Activated CD4-positive, alpha-beta memory T cell treated with anti-CD3 and anti-CD28 coated beads for 36 hours (primary cell): Measurements from ENCODE around the gene SLC66A3. TPM values are rescaled to one million over a fixed set of nuclear protein-coding genes. Genes with fewer than 3 reads are reported as not detected.
"Not testable (repeated sequence)": the region's sequence is repeated elsewhere in the genome, so short reads cannot be mapped to it uniquely, and the experiment has no call there.

Source experiments
- CTCF ChIA-PET: fragments of 350-600 bp; sonication (Branson Sonifier 250); formaldehyde crosslinking; loops from one replicate; lab custom pipeline; 2021; ENCODE audit warnings: antibody characterized with exemption, inconsistent platforms; lab: Charles Lee
- POLR2A ChIA-PET: fragments of 350-600 bp; sonication (Branson Sonifier 250); formaldehyde crosslinking; loops from one replicate; lab custom pipeline; 2021; ENCODE audit warnings: antibody characterized with exemption; lab: Charles Lee
- DNase-seq: peaks from one replicate; pipeline ENCODE4 v3.0.0-alpha.2; 2020
- H3K27ac Mint-ChIP-seq: one replicate; pipeline ENCODE4 v1.8.0; 2021; ENCODE audit warnings: mixed read lengths
- H3K27me3 Mint-ChIP-seq: one replicate; pipeline ENCODE4 v1.8.0; 2021; ENCODE audit warnings: mixed read lengths
- H3K36me3 Mint-ChIP-seq: one replicate; pipeline ENCODE4 v1.8.0; 2021; ENCODE audit warnings: mixed read lengths
- H3K4me1 Mint-ChIP-seq: one replicate; pipeline ENCODE4 v1.8.0; 2021; ENCODE audit warnings: low read depth, mixed read lengths
- H3K4me3 Mint-ChIP-seq: one replicate; pipeline ENCODE4 v1.8.0; 2021; ENCODE audit warnings: mild to moderate bottlenecking, mixed read lengths
- H3K9me3 Mint-ChIP-seq: one replicate; pipeline ENCODE4 v1.8.0; 2021; ENCODE audit warnings: mixed read lengths
- intact Hi-C: fragments of 100-400 bp; cut with micrococcal nuclease; formaldehyde crosslinking; loops from one replicate; pipeline ENCODE4 v1.15.1; 2023
- total RNA-seq, 2 experiments: library from RNA; stranded (reverse); gene quantifications; one replicate each; pipeline ENCODE4 v1.2.3, GENCODE V29; 2021

Gene SLC66A3
- total RNA-seq, 2 experiments from 2014 or later: 14.4 to 15.9 TPM

DNA sequence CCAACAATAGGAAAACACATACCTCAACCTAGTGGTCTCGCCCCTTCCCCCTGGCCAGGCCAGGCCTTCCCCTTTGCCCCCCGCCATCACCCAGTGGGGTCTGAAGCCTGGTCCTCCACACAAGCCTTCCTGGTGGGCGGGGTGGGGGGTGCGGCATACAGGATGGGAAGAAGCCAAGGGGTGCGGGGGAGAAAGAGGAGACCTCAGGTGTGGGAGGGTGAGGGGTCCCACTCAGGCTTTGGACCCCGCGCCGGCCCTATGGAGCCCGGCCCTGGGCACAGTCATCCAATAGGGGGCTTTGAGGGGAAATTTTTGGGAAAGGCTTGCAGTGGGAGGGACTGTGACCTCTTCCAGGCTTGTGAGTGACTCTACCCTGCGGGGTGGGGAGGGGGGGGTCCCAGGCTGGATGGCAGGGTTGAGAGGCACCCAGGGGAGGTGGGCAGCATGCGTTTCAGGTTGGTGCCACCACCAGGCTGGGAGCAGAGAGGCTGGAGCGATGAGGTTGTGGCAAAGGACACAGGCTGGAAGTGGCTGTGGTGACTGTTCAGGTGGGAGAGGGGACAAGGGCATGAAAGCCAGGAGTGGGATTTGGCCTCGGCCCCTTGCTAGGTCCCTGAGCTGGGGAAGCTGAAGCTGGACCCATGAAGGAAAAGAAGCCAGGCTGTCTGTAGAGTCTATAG, 1.3 kb downstream of the SLC66A3 start:
- no peaks in the 10 kb centered on the region for H3K27me3 Mint-ChIP-seq
- intact Hi-C loops: loop anchor here (5.0 to 10.0 kb wide), 2 partner anchors 308 to 596 kb away; partner anchors contain the start of gene E2F6
- no peaks in the 10 kb centered on the region for H3K36me3 Mint-ChIP-seq
- peak overlapping the region; percentile 39 for H3K4me3 Mint-ChIP-seq
- no peaks in the 10 kb centered on the region for H3K9me3 Mint-ChIP-seq
- no peak for DNase-seq
- ChIA-PET POLR2A (interaction anchor here (2.3 kb wide), 1 partner anchor 24 kb away, joined by 14 read pairs; a partner anchor contains a TSS), CTCF (interaction anchor here (1.5 kb wide), 1 partner anchor 23 kb away, joined by 3 read pairs; a partner anchor contains a TSS)
- peaks cover 28% of the 10 kb centered on the region for H3K4me1 Mint-ChIP-seq
- no peak overlapping the region for H3K27ac Mint-ChIP-seq

DNA sequence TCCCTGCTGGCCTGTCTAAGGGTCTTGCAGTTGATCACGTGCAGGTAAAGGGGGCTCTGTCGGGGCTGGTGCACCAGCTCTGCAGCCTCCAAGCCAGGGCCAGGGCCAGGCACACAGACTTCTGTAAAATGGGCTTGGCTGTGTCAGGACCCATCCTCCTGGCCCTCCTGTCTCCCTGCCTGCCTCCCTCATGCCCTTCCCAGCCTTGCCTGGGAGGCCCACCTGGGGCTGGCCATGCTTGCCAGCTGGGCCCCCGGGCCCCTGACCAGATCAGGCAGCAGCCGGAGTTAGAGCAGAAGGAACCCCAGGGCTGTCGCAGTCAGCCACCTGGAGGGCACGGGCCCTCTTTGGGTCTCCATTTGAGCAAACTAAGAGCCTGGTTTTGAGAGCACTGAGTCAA, 2.0 kb downstream of the SLC66A3 start:
- Mint-ChIP-seq H3K4me3 (no peak overlapping the region), H3K9me3 (no peaks in the 10 kb centered on the region), H3K4me1 (peaks cover 28% of the 10 kb centered on the region), H3K27ac (no peak overlapping the region), H3K36me3 (no peaks in the 10 kb centered on the region), H3K27me3 (no peaks in the 10 kb centered on the region)
- POLR2A ChIA-PET: no interaction called here
- intact Hi-C loops: loop anchor here (5.0 to 10.0 kb wide), 2 partner anchors 308 to 595 kb away; partner anchors contain the start of gene E2F6
- DNase-seq: no peak
- CTCF ChIA-PET: interaction anchor here (1.5 kb wide), 1 partner anchor 24 kb away, joined by 3 read pairs; a partner anchor contains a TSS

GRCh38 chr2:11157731-11158130, 2.5 kb downstream of the SLC66A3 start:
- H3K4me3 Mint-ChIP-seq: no peak overlapping the region
- peaks cover 28% of the 10 kb centered on the region for H3K4me1 Mint-ChIP-seq
- H3K9me3 Mint-ChIP-seq: no peaks in the 10 kb centered on the region
- no peaks in the 10 kb centered on the region for H3K36me3 Mint-ChIP-seq
- ChIA-PET CTCF (interaction anchor here (1.5 kb wide), 1 partner anchor 24 kb away, joined by 3 read pairs; a partner anchor contains a TSS), POLR2A (no interaction called here)
- intact Hi-C loops: loop anchor here (5.0 to 10.0 kb wide), 2 partner anchors 307 to 595 kb away; partner anchors contain the start of gene E2F6
- no peak for DNase-seq
- no peak overlapping the region for H3K27ac Mint-ChIP-seq
- H3K27me3 Mint-ChIP-seq: no peaks in the 10 kb centered on the region

DNA sequence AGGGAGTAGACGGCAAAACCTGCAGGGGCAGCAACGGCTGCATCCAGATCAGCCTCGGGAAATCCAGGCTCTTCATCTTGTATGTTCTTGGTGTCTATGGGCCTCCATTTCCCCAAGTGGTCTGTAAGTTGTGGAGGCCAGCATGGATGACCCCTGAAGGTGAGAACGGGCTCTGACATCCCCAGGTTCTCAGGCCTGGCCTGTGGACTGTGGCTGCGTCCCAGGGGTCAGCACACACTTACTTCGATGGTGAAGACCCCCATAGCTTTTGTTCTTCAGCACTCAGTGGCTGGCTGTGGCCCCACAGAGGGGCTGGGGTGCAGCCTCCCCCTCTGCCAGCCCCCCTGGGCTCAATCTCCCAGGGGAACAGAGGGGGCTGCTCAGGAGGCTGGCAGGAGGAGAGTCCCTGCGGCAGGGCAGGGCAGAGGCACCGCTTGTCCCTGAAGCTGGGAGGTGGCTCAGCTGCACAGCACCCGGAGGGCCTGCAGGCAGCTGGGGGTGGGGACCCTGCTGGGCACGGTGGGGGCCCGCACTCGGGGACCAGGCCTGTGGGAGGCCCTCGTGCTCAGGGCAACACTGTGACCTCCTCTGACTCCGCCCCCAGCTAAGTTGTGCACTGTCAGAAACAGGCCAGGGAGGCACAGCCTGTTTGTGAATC, 3.8 kb downstream of the SLC66A3 start:
- intact Hi-C loops: loop anchor here (5.0 to 10.0 kb wide), 2 partner anchors 306 to 593 kb away; partner anchors contain the start of gene E2F6
- H3K36me3 Mint-ChIP-seq: peaks cover 3% of the 10 kb centered on the region
- H3K9me3 Mint-ChIP-seq: no peaks in the 10 kb centered on the region

DNA sequence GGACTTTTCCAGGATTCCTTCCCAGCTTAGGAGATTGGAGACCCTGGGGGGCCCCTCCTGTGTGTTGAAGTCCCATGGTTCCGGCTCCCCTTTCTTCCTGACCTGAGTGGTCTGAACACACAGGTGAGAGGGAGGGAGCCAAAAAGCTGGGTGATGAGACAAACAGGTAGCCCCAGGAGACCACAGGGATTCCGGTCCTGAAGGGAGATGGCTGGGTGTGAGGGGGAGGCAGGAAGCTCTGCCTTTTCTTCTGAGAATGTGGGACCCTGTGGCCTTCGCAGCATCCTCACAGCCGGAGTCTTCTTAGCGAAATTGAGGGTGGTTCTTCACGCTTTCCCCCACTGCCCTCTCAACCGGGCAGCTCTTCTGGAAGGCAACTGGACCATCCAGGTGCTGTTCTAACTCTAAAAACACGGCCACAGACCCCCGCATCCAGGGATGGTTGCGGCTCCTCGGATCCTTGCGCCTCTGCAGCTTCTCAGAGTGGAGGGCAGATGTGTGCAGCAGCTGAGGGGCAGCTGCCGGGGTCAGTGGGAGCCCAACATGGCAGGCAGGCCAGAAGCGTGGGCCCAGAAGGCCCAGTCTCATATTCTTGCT, 4.4 kb downstream of the SLC66A3 start:
- DNase-seq: no peak
- H3K27me3 Mint-ChIP-seq: no peaks in the 10 kb centered on the region
- CTCF ChIA-PET: interaction anchor here (1.1 kb wide), 1 partner anchor 27 kb away, joined by 8 read pairs; a partner anchor contains a TSS
- no peak overlapping the region for H3K4me3 Mint-ChIP-seq
- H3K27ac Mint-ChIP-seq: peak overlapping the region; percentile 10
- H3K9me3 Mint-ChIP-seq: no peaks in the 10 kb centered on the region
- H3K36me3 Mint-ChIP-seq: peaks cover 4% of the 10 kb centered on the region
- H3K4me1 Mint-ChIP-seq: peaks cover 22% of the 10 kb centered on the region
- POLR2A ChIA-PET: no interaction called here
- intact Hi-C loops: loop anchor here (5.0 to 10.0 kb wide), 2 partner anchors 305 to 593 kb away; partner anchors contain the start of gene E2F6

More for the DNA sequence above, 3.8 kb downstream of the SLC66A3 start:
- CTCF ChIA-PET: interaction anchor here (1.1 kb wide), 1 partner anchor 26 kb away, joined by 8 read pairs; a partner anchor contains a TSS
- POLR2A ChIA-PET: no interaction called here
- peaks cover 28% of the 10 kb centered on the region for H3K4me1 Mint-ChIP-seq
- H3K27me3 Mint-ChIP-seq: no peaks in the 10 kb centered on the region
- no peak for DNase-seq
- no peak overlapping the region for H3K4me3 Mint-ChIP-seq
- no peak overlapping the region for H3K27ac Mint-ChIP-seq

DNA sequence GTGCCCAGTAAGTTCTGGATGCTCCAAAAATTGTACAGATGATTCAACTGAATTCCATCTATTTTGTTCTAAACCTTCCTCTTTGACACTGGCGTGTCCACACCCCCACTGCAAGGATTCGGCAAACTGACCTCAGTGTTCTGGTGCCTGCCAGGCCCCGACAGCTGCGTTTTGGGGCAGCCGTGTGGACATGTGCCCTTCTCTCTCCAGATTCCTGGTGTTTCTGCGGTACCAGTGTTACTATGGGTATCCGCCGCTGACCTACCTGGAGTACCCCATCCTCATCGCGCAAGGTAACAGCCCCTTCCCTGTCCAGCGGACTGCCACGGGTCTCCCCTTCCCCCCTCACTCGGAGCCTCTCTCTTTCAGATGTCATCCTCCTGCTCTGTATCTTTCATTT, 5.0 kb downstream of the SLC66A3 start:
- Mint-ChIP-seq H3K27ac (peak overlapping the region; percentile 89), H3K27me3 (no peaks in the 10 kb centered on the region), H3K4me3 (no peak overlapping the region), H3K4me1 (peaks cover 22% of the 10 kb centered on the region), H3K36me3 (peaks cover 4% of the 10 kb centered on the region), H3K9me3 (no peaks in the 10 kb centered on the region)
- POLR2A ChIA-PET: interaction anchor here (1.2 kb wide), 1 partner anchor 184 kb away, joined by 3 read pairs; the partner anchor contains the start of gene ROCK2
- no peak for DNase-seq
- intact Hi-C loops: no loop called here
- CTCF ChIA-PET: interaction anchor here (1.1 to 1.6 kb wide), 2 partner anchors 27 to 325 kb away, joined by 3 to 8 read pairs; a partner anchor contains a TSS

DNA sequence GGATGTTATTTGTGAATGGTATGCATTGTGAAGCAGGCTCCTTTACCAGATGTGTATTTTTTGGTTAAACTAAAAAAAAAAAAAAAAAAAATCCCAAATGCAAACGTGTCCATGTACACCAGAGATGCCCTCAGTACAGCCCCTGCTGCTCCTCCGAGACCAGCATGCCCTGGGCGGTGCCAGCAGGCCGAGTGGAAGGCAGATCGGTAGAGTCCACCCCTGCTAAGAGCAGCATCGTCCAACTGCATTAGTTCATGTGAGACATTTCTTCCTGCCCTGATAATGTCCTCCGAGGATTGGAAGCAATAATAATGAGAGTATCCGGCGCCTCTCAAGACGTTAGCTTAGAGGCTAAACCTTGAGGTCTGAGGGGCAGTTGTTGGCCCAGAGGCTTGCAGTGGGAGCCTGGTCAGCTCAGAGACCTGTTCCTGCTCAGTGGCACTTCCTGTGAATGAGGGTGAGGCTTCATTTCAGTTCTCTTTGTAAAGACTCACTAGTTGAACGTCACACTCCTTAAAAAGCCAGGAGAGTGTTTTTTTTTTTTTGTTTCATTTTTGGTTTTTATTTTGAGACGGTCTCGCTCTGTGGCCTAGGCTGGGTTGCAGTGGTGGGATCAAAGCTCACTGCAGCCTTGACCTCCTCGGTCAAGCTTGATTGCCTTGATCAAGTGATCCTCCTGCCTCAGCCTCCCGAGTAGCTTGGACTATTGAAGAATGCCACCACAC, 5.6 kb downstream of the SLC66A3 start:
- intact Hi-C loops: no loop called here
- Mint-ChIP-seq H3K4me3 (peak overlapping the region; percentile 49), H3K9me3 (no peaks in the 10 kb centered on the region), H3K4me1 (peaks cover 21% of the 10 kb centered on the region), H3K27ac (peak overlapping the region; percentile 89), H3K36me3 (peaks cover 4% of the 10 kb centered on the region), H3K27me3 (no peaks in the 10 kb centered on the region)
- CTCF ChIA-PET: interaction anchor here (0.9 to 1.6 kb wide), 5 partner anchors 28 to 326 kb away, joined by 3 to 8 read pairs (median 3); partner anchors contain the start of gene ROCK2
- peak; percentile 42 for DNase-seq
- POLR2A ChIA-PET: interaction anchor here (0.6 to 1.2 kb wide), 2 partner anchors 32 to 183 kb away, joined by 3 read pairs; partner anchors contain the start of gene ROCK2

DNA sequence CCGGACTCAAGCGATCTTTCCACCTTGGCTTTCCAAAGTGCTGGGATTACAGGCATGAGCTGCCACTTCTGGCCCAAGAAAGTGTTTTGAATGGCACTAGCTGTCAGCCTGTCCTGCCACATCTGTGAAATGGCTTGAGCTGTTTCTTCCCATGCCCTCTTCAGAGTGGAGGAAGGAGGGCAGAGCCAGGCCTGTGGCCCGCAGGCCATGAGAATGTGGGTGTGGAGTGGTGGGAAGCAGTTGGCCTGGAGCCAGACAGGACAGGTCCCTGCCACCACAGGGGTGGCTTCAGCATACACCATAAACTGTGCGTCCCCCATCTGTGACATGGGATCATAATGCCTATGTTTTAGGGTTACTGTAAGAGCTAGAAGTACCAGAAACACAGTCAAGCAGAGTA, 6.5 kb downstream of the SLC66A3 start:
- no peak for DNase-seq
- H3K36me3 Mint-ChIP-seq: peaks cover 4% of the 10 kb centered on the region
- no peak overlapping the region for H3K4me3 Mint-ChIP-seq
- peaks cover 15% of the 10 kb centered on the region for H3K4me1 Mint-ChIP-seq
- no peak overlapping the region for H3K27ac Mint-ChIP-seq
- ChIA-PET POLR2A (interaction anchor here (0.6 kb wide), 1 partner anchor 70 kb away, joined by 3 read pairs; no protein-coding TSS in a partner anchor), CTCF (interaction anchor here (0.9 to 1.6 kb wide), 5 partner anchors 29 to 182 kb away, joined by 3 to 8 read pairs (median 4); partner anchors contain the start of gene ROCK2)
- intact Hi-C loops: no loop called here
- no peaks in the 10 kb centered on the region for H3K9me3 Mint-ChIP-seq
- no peaks in the 10 kb centered on the region for H3K27me3 Mint-ChIP-seq

GRCh38 chr2:11163439-11164317, 8.4 kb downstream of the SLC66A3 start:
- no peaks in the 10 kb centered on the region for H3K27me3 Mint-ChIP-seq
- CTCF ChIA-PET: interaction anchor here (0.8 to 1.3 kb wide), 2 partner anchors 31 kb away, joined by 4 to 8 read pairs; a partner anchor contains a TSS
- H3K4me3 Mint-ChIP-seq: no peak overlapping the region
- H3K36me3 Mint-ChIP-seq: peaks cover 4% of the 10 kb centered on the region
- no peaks in the 10 kb centered on the region for H3K9me3 Mint-ChIP-seq
- POLR2A ChIA-PET: no interaction called here
- peaks cover 12% of the 10 kb centered on the region for H3K4me1 Mint-ChIP-seq
- H3K27ac Mint-ChIP-seq: no peak overlapping the region
- DNase-seq: no peak
- intact Hi-C loops: no loop called here

DNA sequence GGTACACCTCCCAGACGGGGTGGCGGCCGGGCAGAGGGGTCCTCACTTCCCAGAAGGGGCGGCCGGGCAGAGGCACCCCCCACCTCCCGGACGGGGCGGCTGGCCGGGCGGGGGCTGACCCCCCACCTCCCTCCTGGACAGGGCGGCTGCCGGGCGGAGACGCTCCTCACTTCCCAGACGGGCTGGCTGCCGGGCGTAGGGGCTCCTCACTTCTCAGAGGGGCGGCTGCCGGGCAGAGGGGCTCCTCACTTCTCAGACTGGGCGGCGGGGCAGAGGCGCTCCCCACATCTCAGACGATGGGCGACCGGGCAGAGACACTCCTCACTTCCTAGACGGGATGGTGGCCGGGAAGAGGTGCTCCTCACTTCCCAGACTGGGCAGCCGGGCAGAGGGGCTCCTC, 9.8 kb downstream of the SLC66A3 start:
- H3K4me3 Mint-ChIP-seq, H3K9me3 Mint-ChIP-seq, H3K27me3 Mint-ChIP-seq, DNase-seq, intact Hi-C loops, H3K27ac Mint-ChIP-seq, H3K36me3 Mint-ChIP-seq, CTCF ChIA-PET, POLR2A ChIA-PET: not testable (repeated sequence)
- peaks cover 12% of the 10 kb centered on the region for H3K4me1 Mint-ChIP-seq
